CD4-positive, alpha-beta T cell treated with Interleukin-1 beta for 1 hour (primary cell): Measurements from ENCODE around the gene GALK1.
A peak's percentile ranks its signal among the peaks of the same experiment; 100 is the strongest.

Experiments used
- DNase-seq, 2 donors: peaks; one replicate each; pipeline ENCODE4 v3.0.0-alpha.2; 2020 to 2022

The GALK1 gene

DNA sequence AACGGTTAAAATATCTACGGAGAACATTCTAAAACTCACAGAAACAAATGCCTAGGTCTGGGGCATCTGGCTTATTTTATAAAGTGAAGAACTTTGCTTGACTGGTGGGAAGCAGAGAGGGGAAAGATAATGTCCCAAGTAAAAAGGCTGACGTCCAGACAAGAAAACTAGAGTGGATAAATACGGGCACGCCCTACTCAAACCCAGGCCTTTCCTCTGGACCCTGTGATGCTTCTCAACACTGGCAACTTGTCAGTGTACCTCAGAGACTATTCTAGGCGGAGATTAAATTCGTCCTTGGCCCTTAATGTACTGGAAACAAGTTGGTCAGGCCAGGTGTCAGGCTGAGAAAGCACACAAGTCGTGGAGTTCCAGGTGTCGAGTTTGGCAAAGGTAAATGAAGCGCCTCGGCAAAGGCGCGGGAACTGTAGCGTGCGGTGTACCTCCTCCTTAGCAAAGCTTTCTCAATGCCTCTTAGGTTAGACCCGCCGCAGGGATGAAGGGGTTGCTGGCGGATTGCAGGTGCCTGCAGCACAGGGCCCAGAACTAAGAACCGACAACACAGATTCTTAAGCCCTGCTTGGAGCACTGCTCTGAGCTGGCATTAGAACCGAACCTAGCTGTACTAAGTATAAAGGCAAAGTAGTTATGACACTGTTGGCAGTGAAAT, 18.9 kb upstream of the GALK1 start:
- no peak for DNase-seq

DNA sequence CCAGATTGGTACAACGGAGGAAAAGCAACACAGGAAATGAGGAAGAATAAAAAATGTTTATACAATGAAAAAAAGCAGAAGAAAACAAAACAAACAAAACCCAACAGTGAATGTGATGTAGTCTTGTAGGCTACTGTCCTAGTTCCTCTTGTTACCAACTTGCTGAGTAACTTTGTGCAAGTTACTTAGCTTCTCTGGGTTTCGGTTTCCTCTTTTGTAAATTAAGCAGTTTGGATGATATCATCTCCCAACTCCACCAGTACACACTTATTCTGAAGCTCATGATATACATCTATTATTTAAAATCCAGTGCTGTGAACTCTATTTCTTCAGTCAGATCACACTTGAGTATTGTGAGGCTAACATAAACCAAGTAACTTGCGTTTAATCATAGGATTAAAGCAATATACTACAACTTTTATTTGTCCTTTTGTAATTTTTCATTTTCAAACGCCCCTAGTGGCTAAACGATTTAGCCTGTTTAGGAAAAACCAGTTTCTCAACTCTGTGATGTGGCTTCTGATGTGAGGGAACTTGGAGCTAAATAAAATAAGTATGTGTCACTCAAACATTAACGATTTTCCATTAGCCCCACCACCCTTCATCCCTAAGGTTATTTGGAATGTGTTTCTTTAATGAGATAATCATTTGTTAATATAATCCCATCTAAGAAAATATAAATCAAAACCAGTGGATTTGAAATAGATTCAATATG, 18.2 kb upstream of the GALK1 start:
- peak in 1 of 2 donors; percentile 74 for DNase-seq

- DNase-seq: no peak
These were observed 15.2 kb upstream of the GALK1 start for GRCh38 chr17:75779987-75780889.

DNA sequence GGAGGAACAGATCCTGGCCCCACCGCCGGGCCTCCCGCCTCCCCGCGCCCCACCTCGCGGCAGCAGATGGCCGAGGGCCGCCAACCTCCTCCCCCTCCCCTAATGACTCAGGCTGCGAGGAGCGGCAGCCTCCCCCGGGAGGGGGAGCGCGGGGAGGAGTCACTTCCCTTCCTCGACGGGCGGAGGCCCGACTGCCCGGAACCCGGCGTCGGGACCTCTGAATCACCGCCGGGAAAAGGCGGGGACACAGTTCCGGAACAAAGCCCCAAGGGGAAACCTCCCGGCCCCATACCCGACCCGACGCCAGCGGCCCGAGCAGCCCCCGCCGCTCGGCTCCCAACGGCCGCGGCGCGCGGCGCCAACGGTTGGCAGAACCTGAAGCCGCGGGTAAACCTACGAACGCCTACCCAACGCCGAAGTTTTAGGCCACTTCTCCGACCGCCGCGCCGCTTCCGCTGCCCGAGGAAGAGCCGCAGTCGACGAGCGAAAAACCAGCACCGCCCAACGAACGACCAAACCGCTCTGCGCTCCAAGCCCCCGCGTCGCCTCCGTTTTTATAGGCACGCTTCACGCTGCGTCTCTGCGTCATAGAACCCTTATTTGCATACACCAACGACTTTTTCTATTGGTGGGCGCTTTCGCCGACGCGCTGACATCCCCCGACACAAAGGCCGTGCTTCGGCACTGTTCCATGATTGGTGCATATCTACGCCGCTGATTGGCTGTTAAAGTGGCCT, 14.4 kb upstream of the GALK1 start:
- DNase-seq: peak; percentile 98 to 99

GRCh38 chr17:75778861-75779249, 13.9 kb upstream of the GALK1 start:
- DNase-seq: peak in 1 of 2 donors; percentile 85

DNA sequence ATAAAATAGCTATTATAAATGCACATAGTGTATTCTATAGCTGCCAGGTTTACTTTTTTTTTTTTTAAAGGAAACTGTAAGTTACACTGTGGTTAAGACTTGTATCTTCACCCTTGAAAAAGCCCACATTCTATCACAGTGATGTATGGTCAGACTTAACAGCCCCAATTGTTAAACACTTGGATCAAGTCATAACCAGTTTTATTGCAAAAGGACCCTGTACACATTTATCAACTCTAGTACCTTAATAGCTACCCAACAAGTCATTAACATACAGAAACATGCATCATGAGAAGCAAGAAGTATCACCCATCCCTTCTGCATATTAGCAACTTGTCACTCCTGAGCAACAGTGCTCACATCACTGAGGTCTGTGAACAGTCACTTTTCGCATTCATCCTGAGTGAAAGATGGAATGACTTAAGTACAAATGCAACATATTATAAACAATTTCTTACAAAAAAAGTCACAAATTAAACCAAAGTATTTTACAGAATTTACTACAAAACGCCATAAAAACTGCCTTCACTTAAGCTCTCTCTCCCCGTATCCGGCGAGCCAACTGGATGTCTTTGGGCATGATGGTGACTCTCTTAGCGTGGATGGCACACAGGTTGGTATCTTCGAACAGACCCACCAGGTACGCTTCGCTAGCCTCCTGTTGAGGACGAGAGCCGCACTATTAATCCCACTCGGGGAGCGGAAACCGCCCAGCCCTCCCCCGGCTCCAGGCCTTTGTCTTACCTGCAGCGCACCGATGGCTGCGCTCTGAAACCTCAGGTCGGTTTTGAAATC, 13.3 kb upstream of the GALK1 start:
- peak in 1 of 2 donors; percentile 33 for DNase-seq

- no peak for DNase-seq
These were observed 12.4 kb upstream of the GALK1 start for GRCh38 chr17:75777296-75777922.

DNA sequence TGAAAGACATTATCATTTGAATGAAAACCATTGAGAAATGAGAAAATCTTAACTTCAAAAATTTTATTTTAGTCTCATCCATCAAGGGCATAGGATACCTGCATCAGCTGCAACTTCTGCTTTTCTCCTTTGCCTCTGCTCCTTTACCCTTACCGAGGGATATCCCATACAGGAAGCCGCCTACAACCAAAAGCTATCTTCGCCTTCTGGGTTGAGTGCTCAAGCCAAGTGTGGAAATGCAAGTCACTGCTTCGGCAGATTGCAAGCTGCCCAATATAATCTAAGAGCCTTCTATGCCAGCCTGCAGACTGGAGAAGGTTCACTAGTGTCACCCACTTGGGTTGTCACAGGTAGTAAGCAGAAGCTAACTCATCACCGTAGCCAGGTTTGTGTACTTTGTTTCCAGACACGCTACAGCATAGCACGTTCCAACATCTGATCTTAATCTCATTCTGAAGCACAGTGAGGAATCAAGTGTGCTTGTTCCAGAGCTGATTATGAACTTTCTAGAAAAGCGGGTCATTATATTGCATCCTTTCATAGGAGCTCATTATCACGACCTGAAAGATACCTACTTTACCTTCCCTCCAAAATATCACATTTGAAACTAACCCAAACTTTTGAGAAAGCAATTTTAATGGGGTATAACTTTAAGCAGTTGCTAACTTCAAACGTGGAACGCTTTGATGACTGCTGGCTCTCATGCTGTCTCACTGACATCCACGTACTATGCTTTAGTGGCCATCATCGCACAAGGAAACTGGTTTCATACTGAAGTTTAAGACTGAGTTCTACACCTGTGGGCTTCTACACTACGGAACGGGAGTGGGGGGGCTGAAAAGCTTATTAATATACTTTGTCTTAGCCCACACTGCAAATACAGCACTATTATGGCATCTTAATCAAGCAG, 11.6 kb upstream of the GALK1 start:
- peak; percentile 62 to 64 for DNase-seq

- no peak for DNase-seq
These were observed 10.1 kb upstream of the GALK1 start for GRCh38 chr17:75774991-75775668.

- no peak for DNase-seq
These were observed 9.5 kb upstream of the GALK1 start for GRCh38 chr17:75774471-75774990.

DNA sequence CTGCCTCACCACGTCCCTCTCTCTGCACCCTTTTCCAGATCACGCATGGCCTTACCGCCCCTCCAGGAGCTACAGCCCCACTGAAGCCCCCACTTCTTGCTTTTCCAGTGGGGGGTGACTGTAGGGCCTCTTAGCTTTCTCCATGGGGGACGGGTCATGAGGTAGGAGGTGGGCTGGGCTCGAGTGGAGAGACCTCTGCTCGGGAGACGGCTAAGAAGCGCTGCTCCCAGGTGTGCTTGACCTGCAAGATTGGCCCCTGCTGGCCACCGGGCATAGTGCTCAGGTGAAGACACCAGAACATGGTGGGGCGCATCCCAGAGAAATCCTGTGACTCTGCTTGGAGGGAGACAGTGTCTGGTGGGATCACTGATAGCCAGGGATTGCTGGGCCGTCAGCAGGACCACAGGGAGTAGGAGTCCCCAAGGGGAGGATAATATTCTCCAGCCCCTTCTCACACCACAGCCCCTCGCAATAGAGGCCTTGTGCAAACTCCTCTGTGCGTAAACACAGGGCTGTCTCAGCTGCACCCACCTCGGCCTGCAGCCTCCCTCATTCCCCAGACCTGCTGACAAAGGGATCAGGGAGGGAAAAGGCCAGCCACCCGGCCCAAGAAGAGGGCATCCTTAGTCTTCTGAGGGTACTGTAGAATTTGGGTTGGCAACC, 8.9 kb upstream of the GALK1 start:
- no peak for DNase-seq

DNA sequence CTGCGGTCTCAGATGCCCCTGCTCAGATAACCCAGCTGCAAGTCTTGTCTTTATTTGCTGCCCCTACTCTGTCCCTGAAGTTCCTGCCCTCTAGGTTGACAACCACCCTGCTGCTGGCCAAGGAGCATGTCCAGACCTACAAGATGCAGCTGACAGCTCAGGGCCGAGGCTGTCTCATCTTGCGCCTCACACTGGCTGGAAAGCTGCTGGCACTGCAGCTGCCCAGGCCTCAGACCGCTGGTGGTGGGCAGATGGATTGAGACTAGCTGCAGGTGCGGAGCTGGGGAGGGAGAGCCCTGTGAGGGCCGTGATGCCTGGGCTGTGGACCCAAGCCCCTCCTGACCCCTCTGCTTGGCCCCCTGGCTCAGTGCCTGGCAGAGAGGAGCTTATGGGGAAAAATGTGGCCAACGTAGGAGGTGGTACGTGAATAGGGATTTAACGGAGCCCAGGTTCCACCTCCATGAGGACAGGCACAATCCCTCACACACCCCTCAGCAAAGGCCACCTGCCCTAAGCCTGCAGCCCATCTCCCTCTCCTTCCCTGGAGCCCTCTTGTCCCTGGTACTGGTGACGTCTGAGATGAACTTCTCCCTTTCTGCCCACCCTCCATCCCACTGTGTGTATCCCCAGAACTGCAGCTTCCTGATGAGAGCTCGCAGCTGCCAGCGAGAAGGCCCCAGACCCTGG, 8.3 kb upstream of the GALK1 start:
- DNase-seq: no peak

- no peak for DNase-seq
These were observed 6.6 kb upstream of the GALK1 start for GRCh38 chr17:75771334-75772281.

GRCh38 chr17:75769536-75769935, 4.5 kb upstream of the GALK1 start:
- DNase-seq: no peak

GRCh38 chr17:75767881-75768280, 2.9 kb upstream of the GALK1 start:
- DNase-seq: no peak

DNA sequence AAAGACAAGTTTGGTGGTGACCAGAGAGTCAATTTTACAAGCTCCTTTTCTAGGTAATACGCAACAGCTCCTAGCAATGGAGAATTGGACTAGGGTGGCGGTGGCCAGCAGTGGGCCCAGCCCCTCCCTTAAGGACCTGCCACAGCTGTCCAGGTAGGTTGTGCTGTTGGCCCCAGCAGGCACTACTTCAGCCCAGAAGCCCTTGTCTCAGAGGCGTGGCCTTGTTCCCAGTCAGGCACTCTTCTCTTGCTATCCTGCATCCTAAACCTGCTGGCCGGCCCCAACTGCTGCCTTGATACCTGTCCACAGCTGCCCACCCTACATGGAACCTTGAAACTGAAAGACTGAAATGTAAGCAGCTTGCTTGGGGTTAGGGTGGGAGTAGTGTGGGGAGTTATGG, 989 bp upstream of the GALK1 start:
- no peak for DNase-seq

DNA sequence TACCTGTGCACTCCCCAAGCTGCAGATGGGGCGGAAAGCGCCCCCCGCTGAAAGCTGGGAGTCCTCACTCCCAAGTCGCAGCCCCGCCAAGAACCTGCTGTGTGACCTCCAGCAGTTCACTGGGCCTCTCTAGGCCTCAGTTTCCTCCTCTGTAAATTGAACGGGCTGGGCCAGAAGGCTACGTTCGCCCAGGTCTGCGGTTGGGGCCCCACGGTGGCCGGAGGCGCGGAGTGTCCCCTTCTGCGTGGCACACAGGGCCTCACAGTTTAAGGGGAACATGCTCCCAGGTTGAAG, 628 bp downstream of the GALK1 start:
- no peak for DNase-seq
